Prostate gland (tissue), 2 donors: ENCODE measurements around the gene FGD5. TPM values are rescaled to one million over a fixed set of nuclear protein-coding genes. Genes with fewer than 3 reads are reported as not detected.

ENCODE experiments used
- DNase-seq: peaks from one replicate; pipeline ENCODE4 v3.0.0-alpha.2; 2019; ENCODE audit warnings: low spot score
- H3K27ac ChIP-seq, 2 donors: fragments of 200-600 bp; sonication (generic); 2 replicates each; pipeline ENCODE4 v1.5.1; 2017 to 2019
- H3K27me3 ChIP-seq: fragments of 200-600 bp; sonication (generic); replicated peaks from 2 replicates; pipeline ENCODE4 v1.5.1; 2019; ENCODE audit not compliant: insufficient read depth
- H3K36me3 ChIP-seq, 2 donors: fragments of 200-600 bp; sonication (generic); 1 replicate in 1 of 2; 2 replicates in 1 of 2; pipeline versions ENCODE4 v1.5.1 to v1.8.1; 2017 to 2019
- H3K4me1 ChIP-seq: fragments of 200-600 bp; sonication (generic); replicated peaks from 2 replicates; pipeline ENCODE4 v1.5.1; 2019
- H3K4me3 ChIP-seq, 2 donors: fragments of 200-600 bp; sonication (generic); 2 replicates each; pipeline ENCODE4 v1.5.1; 2017 to 2019
- H3K9me3 ChIP-seq: fragments of 200-600 bp; sonication (generic); 2 replicates; pipeline ENCODE4 v1.5.1; 2017
- CTCF ChIP-seq, 4 experiments: fragments of 200-600 bp in 2 of 4; fragments of 450-650 bp in 2 of 4; sonication (generic) in 2 of 4; IDR thresholded peaks; 1 replicate in 3 of 4; 2 replicates in 1 of 4; pipeline ENCODE4 v1.5.1; 2016 to 2019; ENCODE audit warnings: antibody characterized with exemption in 4 of 4, mild to moderate bottlenecking in 2 of 4, moderate library complexity in 2 of 4
- POLR2A ChIP-seq: fragments of 450-650 bp; IDR thresholded peaks from one replicate; pipeline ENCODE4 v1.6.1; 2016; ENCODE audit warnings: antibody characterized with exemption, mild to moderate bottlenecking
- POLR2AphosphoS5 ChIP-seq: sonication (generic); formaldehyde crosslinking; IDR thresholded peaks from one replicate; pipeline ENCODE4 v1.6.1; 2017; ENCODE audit warnings: antibody characterized with exemption
- WGBS: methylation state at CpG from one replicate; pipeline ENCODE4 v1.1.5; 2018; 5-methylcytosine and 5-hydroxymethylcytosine counted together
- intact Hi-C: fragments of 100-400 bp; cut with DNase I; formaldehyde crosslinking; loops from one replicate; pipeline ENCODE4 v1.14.2; 2022
- total RNA-seq, 2 donors: library from RNA; depleted of rRNA; stranded (reverse); fragments of >200 nt; gene quantifications; one replicate each; pipeline ENCODE4 v1.1.0, GENCODE V29; 2016

Gene FGD5
- total RNA-seq, 2 donors from 2014 or later, result 4.5 to 15.8 TPM

GRCh38 chr3:14872706-14873105 is 53.9 kb downstream of the FGD5 start:
- 83% methylated on average over 4 of the region's 4 CpGs for WGBS
- DNase-seq, result no peak
- intact Hi-C loops, result no loop called here
- Histone ChIP-seq H3K36me3 (no peaks in the 10 kb centered on the region), H3K4me1 (no peaks in the 10 kb centered on the region), H3K9me3 (no peaks in the 10 kb centered on the region), H3K27me3 (no peaks in the 10 kb centered on the region), H3K27ac (no peak overlapping the region), H3K4me3 (no peak overlapping the region)
- TF ChIP-seq POLR2A (no peak), POLR2AphosphoS5 (no peak), CTCF (IDR thresholded peaks at IDR 0.05) (no peak)

GRCh38 chr3:14874784-14875183 is 56.0 kb downstream of the FGD5 start:
- no peak for DNase-seq
- Histone ChIP-seq H3K36me3 (no peaks in the 10 kb centered on the region), H3K27ac (no peak overlapping the region), H3K27me3 (no peaks in the 10 kb centered on the region), H3K4me1 (no peaks in the 10 kb centered on the region), H3K4me3 (no peak overlapping the region), H3K9me3 (no peaks in the 10 kb centered on the region)
- TF ChIP-seq CTCF (IDR thresholded peaks at IDR 0.05), result no peak
- TF ChIP-seq POLR2AphosphoS5, result no peak
- no peak for TF ChIP-seq POLR2A
- intact Hi-C loops, result no loop called here
- WGBS, result 83% methylated on average over 4 of the region's 4 CpGs

DNA sequence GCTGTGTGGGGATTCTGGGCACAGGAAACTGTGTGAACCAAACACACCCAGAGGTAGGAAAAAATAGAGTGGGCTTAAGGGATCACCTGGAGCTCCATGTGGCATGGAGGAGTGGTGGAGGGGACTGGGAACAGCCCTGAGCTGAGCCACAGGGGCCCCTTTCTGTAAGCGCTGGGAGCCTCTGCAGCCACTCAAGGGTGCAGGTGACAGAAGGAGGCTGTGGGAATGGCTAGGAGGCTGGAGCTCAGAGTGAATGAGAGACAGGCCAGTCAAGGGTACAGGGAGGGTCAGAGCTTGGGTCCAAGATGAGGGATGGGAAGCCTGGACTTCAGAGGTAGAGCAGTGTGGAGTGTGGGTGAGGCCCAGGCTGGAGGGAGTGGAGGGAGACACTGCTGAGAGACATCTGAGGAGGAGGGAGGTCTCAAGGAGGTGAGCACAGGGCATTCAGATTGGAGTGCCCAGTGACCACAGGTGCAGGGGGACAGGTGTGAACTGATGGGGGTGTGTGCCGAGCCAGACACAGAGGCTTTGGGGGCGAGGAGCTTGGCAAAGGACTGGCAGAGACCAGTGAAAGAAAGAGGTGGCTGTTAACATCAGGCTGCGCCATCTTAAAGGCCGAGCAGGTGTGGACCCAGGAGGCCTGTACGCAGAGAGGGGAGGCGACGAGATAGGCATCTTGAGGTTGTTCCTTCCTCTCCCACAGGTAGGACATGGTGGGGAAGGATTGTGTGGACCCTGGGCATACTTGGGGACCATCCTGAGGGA is 56.8 kb downstream of the FGD5 start:
- no peaks in the 10 kb centered on the region for H3K9me3 ChIP-seq
- no peak overlapping the region for H3K27ac ChIP-seq
- H3K4me1 ChIP-seq, result no peaks in the 10 kb centered on the region

DNA sequence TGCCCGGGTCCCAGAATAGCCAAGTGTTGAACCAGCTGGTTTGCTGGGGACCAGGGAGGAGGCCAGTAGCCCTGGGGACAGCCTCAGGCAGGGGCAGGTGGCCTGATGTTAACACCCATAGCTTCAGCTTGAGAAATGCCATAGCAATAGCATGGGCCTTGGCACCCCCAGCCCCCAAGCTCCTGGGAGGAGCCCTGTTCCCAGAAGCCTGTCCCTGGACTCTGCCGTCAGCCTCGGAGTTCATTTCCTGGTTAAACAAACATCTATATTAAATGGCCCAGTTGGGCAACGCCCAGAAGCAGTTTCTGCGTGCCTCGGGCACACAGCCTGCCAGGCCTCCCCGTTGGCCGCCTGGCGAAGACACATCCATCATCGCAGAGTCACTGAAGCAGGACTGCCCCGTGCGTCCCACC is 58.2 kb downstream of the FGD5 start:
- DNase-seq, result peak; percentile 84
- no peak overlapping the region for H3K4me3 ChIP-seq
- H3K36me3 ChIP-seq, result no peaks in the 10 kb centered on the region
- peak overlapping the region in 1 of 2 donors; percentile 40 for H3K27ac ChIP-seq
- H3K4me1 ChIP-seq, result no peaks in the 10 kb centered on the region
- no peaks in the 10 kb centered on the region for H3K27me3 ChIP-seq
- 22% methylated on average over 12 of the region's 12 CpGs for WGBS
- no peaks in the 10 kb centered on the region for H3K9me3 ChIP-seq
- intact Hi-C loops, result no loop called here
- no peak for TF ChIP-seq CTCF (IDR thresholded peaks at IDR 0.05)
- TF ChIP-seq POLR2AphosphoS5, result peak; percentile 84
- no peak for TF ChIP-seq POLR2A

More for the DNA sequence above, 56.8 kb downstream of the FGD5 start:
- Histone ChIP-seq H3K4me3 (no peak overlapping the region), H3K36me3 (no peaks in the 10 kb centered on the region), H3K27me3 (no peaks in the 10 kb centered on the region)
- no peak for TF ChIP-seq POLR2AphosphoS5
- no peak for TF ChIP-seq CTCF (IDR thresholded peaks at IDR 0.05)
- no peak for TF ChIP-seq POLR2A
- intact Hi-C loops, result no loop called here
- WGBS, result 96% methylated on average over 8 of the region's 8 CpGs
- DNase-seq, result no peak

DNA sequence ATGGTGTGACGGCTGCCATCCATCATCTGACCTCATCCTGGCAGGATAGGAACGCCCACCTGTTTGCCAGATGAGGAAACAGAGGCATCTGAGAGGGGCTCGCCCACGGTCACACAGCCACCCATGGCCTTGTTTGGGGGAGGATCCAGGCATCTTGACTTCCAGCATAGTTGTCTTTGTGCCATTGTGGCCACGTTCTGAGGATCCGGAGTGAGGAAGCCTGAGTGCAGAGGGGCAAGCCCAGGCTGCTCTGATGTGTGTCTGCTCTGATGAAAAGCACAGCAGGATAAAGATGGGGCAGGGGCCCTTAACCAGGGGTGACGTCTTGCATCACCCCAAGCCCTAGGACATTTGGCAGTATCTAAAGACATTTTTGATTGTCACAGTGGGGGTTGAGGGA is 58.7 kb downstream of the FGD5 start:
- TF ChIP-seq POLR2AphosphoS5 (no peak), POLR2A (no peak), CTCF (IDR thresholded peaks at IDR 0.05) (no peak)
- Histone ChIP-seq H3K36me3 (no peaks in the 10 kb centered on the region), H3K27me3 (no peaks in the 10 kb centered on the region), H3K4me1 (no peaks in the 10 kb centered on the region), H3K4me3 (no peak overlapping the region), H3K9me3 (no peaks in the 10 kb centered on the region), H3K27ac (no peak overlapping the region)
- DNase-seq, result no peak
- 50% methylated on average over 7 of the region's 7 CpGs for WGBS
- intact Hi-C loops, result no loop called here
